GM19099 (cell line): Measurements from ENCODE around the gene TREM1.

Source experiments
- POLR2A ChIP-seq: IDR thresholded peaks from 3 replicates; pipeline ENCODE4 v1.6.1; 2011; ENCODE audit warnings: low read depth; ENCODE audit not compliant: insufficient read length; ENCODE audit errors: extremely low read depth

The TREM1 gene

GRCh38 chr6:41286544-41287346 is at the start of gene TREM1:
Gene TREM1, minus strand, starts transcription at chr6:41286682. Its CDS starts 27 bp downstream, at chr6:41286655.
- TF ChIP-seq POLR2A: no peak

GRCh38 chr6:41335943-41336342 is 49.5 kb upstream of the TREM1 start:
- no peak for TF ChIP-seq POLR2A

- no peak for TF ChIP-seq POLR2A
These were observed 48.8 kb upstream of the TREM1 start, which contains the start of gene NCR2 for GRCh38 chr6:41335296-41335695. Gene NCR2, plus strand, starts transcription at chr6:41335608. Its CDS starts 269 bp downstream, at chr6:41335877.

GRCh38 chr6:41334482-41335040 is 48.1 kb upstream of the TREM1 start:
- TF ChIP-seq POLR2A: no peak

GRCh38 chr6:41332842-41333736 is 46.6 kb upstream of the TREM1 start:
- TF ChIP-seq POLR2A: no peak

DNA sequence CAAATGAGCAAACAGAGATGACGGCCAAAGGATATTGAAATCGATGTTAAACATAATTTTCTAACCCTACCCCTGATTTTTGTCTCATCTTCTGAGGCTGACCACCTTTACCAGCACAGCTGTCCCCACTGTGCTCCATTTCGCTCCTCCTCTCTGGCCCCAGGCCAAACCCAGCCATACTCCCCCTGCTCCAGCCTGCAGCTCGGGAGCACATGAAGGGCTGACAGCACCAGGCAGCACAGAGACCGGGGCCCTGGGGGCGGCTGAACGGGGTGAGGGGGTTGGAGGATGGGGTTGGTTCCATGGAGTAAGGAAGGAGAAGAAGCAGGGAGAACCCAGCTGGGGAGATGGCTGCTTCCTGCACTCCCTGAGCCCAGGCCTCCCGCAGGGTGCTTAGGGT is 45.8 kb upstream of the TREM1 start:
- TF ChIP-seq POLR2A: no peak

DNA sequence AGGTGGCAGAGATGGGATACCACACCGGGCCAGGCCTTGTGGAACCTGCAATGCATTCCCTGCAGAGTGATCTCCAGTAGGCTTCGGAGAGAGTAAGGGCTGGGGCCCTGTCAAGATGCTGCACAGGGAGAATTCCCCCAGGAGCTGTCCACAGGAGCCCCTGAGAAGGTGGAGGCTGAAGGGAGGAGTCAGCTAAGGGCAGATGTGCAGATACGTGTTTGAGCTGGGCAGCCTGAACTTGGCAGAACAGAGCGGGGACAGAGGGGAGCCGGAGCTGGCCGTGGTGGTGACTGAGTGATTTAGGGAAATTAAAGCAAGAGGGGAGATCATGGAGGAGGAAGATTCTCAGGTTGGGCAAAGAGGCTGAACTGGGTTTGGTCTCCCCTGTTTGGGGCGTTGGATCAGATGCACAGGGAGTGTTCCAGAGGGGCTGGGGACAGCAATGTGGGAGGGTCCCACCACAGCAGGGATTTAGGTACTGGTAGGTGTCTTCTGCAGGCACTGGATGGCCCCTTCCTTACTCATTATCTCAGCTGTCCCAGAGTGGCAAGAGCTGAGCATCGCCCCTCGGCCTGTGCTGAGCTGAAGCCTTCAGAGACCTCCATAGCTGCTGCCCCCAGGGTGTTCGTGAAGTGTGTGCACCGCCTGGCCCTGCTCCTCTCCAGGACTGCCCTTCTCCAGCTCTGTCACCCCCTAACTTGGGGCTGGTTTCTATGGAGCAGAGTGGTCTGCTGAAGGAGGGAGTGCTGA is 45.1 kb upstream of the TREM1 start:
- no peak for TF ChIP-seq POLR2A

- TF ChIP-seq POLR2A: no peak
These were observed 40.7 kb upstream of the TREM1 start for GRCh38 chr6:41327177-41327576.

DNA sequence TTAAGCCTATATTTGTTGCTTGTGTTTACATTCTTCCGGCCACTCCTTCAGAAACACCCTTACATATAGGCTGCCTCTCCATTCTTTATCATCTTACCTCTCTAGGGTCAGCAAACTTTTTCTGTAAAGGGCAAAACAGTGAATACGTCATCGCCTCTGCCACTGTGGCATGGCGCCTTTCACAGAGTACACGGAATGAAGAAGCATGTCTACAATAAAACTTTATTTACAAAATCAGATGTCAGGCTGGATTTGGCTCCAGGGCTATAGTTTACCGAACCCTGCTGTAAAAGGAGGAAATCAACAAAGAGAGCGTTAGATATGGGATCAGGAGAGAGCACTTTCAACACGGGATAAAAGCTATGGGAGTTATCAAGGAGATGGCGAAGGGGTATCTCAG is 39.6 kb upstream of the TREM1 start:
- TF ChIP-seq POLR2A: no peak

GRCh38 chr6:41325446-41326066 is 39.1 kb upstream of the TREM1 start:
- TF ChIP-seq POLR2A: no peak

GRCh38 chr6:41321183-41321582 is 34.7 kb upstream of the TREM1 start:
- TF ChIP-seq POLR2A: no peak

DNA sequence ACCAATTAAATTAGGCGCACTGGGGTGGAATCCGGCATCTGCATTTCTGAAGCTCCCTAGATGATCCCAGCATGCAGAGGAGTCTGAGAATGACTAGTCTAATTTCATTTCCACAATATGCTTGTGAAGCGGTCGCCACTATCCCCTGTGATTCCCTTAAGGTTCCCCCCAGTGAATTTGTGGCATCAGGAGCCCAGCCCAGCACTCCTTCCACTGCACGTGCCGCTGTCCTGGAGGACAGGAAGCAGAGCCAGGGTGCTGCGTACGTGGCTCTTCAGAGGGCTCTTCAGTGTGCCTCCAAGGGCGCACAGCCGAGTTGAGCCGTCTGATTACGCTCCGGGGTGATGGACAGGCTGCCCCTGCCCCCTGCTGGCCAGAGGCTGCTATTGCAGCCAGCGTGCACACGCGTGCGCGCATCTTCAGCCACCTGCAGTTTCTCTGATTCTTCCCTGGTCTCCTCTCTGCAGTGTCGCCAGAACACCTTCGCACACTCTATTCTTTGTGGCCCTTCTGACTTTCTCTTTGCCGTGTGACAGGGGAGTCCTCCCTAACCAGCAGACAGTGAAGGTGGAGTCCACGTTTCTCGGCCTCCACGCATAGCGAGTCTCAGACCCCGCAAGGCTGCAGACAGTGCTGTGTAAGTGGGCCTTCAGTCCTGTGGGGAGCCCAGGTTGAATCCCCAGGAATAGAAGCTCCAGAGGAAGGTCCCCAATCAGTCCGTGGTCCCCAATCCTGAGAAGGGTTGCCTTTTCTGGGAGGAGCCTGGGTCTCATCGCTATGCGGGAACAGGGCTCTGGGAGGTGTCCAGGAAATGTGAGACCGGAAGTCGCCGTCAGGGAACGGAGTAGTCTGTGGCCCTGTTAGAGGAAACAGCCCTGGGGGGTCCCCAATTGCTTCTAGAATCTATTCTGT is 32.4 kb upstream of the TREM1 start:
- TF ChIP-seq POLR2A: no peak

- TF ChIP-seq POLR2A: no peak
These were observed 31.8 kb upstream of the TREM1 start for GRCh38 chr6:41318261-41318653.
